ENCODE data around the gene DLX3.
A peak's percentile ranks its signal among the peaks of the same experiment; 100 is the strongest.

DLX3 gene

GRCh38 chr17:49968405-49969133 is 26.5 kb downstream of the DLX3 start:
- peak overlapping the region; percentile 76 for H3K4me3 ChIP-seq (ENCODE audit: low read depth, low read length)
- peaks cover 91% of the 10 kb centered on the region for H3K27me3 ChIP-seq (ENCODE audit: control insufficient read depth, insufficient read depth, low read length)
- H3K9me3 ChIP-seq (ENCODE audit: control insufficient read depth, insufficient read depth, low read length): no peaks in the 10 kb centered on the region
- H3K9ac ChIP-seq (ENCODE audit: low read depth, low read length): peak overlapping the region; percentile 37
- H3K36me3 ChIP-seq (ENCODE audit: control insufficient read depth, insufficient read depth, low read length): no peaks in the 10 kb centered on the region
- peaks cover 9% of the 10 kb centered on the region for H3K4me1 ChIP-seq (ENCODE audit: control insufficient read depth, insufficient read depth, low read length)

DNA sequence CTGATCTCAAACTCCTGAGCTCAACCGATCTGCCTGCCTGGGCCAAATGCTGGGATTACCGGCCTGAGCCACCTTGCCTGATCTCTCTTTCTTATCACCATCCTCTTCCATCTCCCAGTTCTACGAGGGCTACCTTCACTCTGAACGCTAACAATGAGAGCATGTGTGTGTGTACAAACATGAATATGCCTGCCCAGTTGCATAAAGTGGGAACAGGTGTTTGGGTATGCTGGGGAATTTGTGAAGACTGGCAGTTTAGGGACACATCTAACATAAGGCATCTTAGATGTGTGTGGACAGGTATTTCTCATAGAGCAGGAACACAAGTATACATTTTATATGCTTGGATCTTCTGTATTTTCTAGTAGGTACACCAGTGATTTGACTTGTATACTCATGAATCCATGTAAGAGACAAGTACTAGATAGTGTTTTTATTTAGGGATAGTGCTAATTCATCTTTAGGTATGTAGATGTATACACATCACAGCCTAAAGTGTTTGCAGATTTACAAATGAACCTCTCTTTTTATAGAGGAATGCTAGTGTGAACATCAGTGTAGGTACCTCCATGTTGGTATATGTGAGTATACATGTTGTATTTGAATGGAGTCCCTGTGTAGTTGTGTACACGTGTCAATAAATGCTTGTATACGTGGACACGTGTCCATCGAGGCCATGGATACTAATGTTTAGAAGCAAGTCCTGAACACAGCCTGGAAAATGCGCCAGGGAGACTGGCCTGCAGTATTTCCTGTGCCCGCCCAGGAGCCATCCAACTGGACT is 27.2 kb downstream of the DLX3 start:
- no peaks in the 10 kb centered on the region for H3K36me3 ChIP-seq (ENCODE audit: control insufficient read depth, insufficient read depth, low read length)
- peaks cover 91% of the 10 kb centered on the region for H3K27me3 ChIP-seq (ENCODE audit: control insufficient read depth, insufficient read depth, low read length)
- no peaks in the 10 kb centered on the region for H3K9me3 ChIP-seq (ENCODE audit: control insufficient read depth, insufficient read depth, low read length)
- peak overlapping the region; percentile 76 for H3K4me3 ChIP-seq (ENCODE audit: low read depth, low read length)
- H3K9ac ChIP-seq (ENCODE audit: low read depth, low read length): no peak overlapping the region
- peaks cover 13% of the 10 kb centered on the region for H3K4me1 ChIP-seq (ENCODE audit: control insufficient read depth, insufficient read depth, low read length)

- H3K9ac ChIP-seq (ENCODE audit: low read depth, low read length): no peak overlapping the region
- peaks cover 91% of the 10 kb centered on the region for H3K27me3 ChIP-seq (ENCODE audit: control insufficient read depth, insufficient read depth, low read length)
- no peaks in the 10 kb centered on the region for H3K9me3 ChIP-seq (ENCODE audit: control insufficient read depth, insufficient read depth, low read length)
- no peaks in the 10 kb centered on the region for H3K36me3 ChIP-seq (ENCODE audit: control insufficient read depth, insufficient read depth, low read length)
- peak overlapping the region; percentile 22 for H3K4me3 ChIP-seq (ENCODE audit: low read depth, low read length)
- H3K4me1 ChIP-seq (ENCODE audit: control insufficient read depth, insufficient read depth, low read length): peaks cover 17% of the 10 kb centered on the region
These were observed 27.8 kb downstream of the DLX3 start for GRCh38 chr17:49967205-49967604.

DNA sequence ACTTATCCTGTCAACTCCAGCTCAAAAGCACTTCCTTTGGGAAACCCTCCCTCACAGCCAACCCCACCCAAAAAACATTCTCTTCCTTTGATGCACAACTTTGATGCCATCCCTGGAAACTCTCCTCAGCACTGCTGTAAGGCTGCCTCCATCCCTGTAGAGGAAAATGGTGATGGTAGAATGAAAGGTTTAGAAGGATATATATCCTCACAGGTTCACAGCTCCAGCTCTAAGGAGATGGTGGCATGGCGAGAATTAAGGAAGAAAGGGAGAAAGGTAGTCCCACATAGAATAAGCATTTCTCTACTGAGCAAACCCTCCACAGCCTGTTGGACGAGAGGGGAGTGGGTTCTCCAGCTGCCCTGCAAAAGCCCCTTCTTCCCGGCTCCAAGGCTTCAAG is 28.3 kb downstream of the DLX3 start:
- no peaks in the 10 kb centered on the region for H3K9me3 ChIP-seq (ENCODE audit: control insufficient read depth, insufficient read depth, low read length)
- peak overlapping the region; percentile 22 for H3K4me3 ChIP-seq (ENCODE audit: low read depth, low read length)
- no peaks in the 10 kb centered on the region for H3K36me3 ChIP-seq (ENCODE audit: control insufficient read depth, insufficient read depth, low read length)
- H3K27me3 ChIP-seq (ENCODE audit: control insufficient read depth, insufficient read depth, low read length): peaks cover 91% of the 10 kb centered on the region
- peaks cover 17% of the 10 kb centered on the region for H3K4me1 ChIP-seq (ENCODE audit: control insufficient read depth, insufficient read depth, low read length)
- no peak overlapping the region for H3K9ac ChIP-seq (ENCODE audit: low read depth, low read length)

- Histone ChIP-seq H3K4me3 (ENCODE audit: low read depth, low read length) (peak overlapping the region; percentile 58), H3K9ac (ENCODE audit: low read depth, low read length) (no peak overlapping the region), H3K36me3 (ENCODE audit: control insufficient read depth, insufficient read depth, low read length) (no peaks in the 10 kb centered on the region), H3K9me3 (ENCODE audit: control insufficient read depth, insufficient read depth, low read length) (no peaks in the 10 kb centered on the region), H3K4me1 (ENCODE audit: control insufficient read depth, insufficient read depth, low read length) (peaks cover 17% of the 10 kb centered on the region), H3K27me3 (ENCODE audit: control insufficient read depth, insufficient read depth, low read length) (peaks cover 88% of the 10 kb centered on the region)
These were observed 29.5 kb downstream of the DLX3 start for GRCh38 chr17:49965524-49965909.

DNA sequence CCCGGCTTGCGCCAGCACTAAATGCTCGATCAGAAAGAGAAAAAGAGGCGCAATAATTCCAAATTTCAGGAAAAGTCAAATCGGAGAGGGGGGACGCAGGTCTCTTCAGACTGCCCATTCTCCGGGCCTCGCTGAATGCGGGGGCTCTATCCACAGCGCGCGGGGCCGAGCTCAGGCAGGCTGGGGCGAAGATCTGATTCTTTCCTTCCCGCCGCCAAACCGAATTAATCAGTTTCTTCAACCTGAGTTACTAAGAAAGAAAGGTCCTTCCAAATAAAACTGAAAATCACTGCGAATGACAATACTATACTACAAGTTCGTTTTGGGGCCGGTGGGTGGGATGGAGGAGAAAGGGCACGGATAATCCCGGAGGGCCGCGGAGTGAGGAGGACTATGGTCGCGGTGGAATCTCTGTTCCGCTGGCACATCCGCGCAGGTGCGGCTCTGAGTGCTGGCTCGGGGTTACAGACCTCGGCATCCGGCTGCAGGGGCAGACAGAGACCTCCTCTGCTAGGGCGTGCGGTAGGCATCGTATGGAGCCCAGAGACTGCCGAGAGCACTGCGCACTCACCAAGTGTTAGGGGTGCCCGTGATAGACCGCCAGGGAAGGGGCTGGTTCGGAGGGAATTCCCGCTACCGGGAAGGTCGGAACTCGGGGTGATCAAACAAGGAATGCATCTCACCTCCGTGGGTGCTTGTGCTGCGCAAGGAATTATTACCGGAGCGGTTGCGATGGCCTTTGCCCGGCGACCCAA is 30.1 kb downstream of the DLX3 start:
- H3K4me1 ChIP-seq (ENCODE audit: control insufficient read depth, insufficient read depth, low read length): peaks cover 17% of the 10 kb centered on the region
- no peak overlapping the region for H3K9ac ChIP-seq (ENCODE audit: low read depth, low read length)
- peaks cover 82% of the 10 kb centered on the region for H3K27me3 ChIP-seq (ENCODE audit: control insufficient read depth, insufficient read depth, low read length)
- H3K9me3 ChIP-seq (ENCODE audit: control insufficient read depth, insufficient read depth, low read length): no peaks in the 10 kb centered on the region
- H3K4me3 ChIP-seq (ENCODE audit: low read depth, low read length): peak overlapping the region; percentile 58
- no peaks in the 10 kb centered on the region for H3K36me3 ChIP-seq (ENCODE audit: control insufficient read depth, insufficient read depth, low read length)

DNA sequence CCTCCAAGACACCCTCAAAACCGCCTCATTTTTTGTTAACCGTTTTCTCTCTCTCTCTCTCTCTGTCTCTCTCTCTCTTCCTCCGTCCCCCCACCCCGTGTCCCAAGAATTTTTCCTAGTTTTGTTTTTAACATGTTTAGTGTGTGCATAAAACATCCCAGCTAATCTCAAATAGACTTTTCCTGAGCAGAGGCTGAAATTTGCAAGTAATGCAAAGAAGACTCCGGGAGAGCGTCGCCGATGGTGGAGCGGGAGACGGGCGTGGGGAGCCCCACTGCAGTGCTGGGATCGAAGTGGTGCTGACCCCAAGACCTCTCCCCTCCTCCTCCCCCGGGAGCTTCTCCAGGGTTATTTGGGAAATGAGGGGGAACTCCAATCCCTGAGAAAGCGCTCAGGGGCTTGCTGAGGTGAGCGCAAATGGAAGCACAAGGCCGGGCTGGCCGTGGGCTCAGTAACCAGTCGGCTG is 30.7 kb downstream of the DLX3 start:
- Histone ChIP-seq H3K27me3 (ENCODE audit: control insufficient read depth, insufficient read depth, low read length) (peaks cover 81% of the 10 kb centered on the region), H3K9ac (ENCODE audit: low read depth, low read length) (no peak overlapping the region), H3K9me3 (ENCODE audit: control insufficient read depth, insufficient read depth, low read length) (no peaks in the 10 kb centered on the region), H3K4me1 (ENCODE audit: control insufficient read depth, insufficient read depth, low read length) (peaks cover 16% of the 10 kb centered on the region), H3K36me3 (ENCODE audit: control insufficient read depth, insufficient read depth, low read length) (no peaks in the 10 kb centered on the region), H3K4me3 (ENCODE audit: low read depth, low read length) (peak overlapping the region; percentile 58)

GRCh38 chr17:49963626-49964302 is 31.3 kb downstream of the DLX3 start:
- Histone ChIP-seq H3K9me3 (ENCODE audit: control insufficient read depth, insufficient read depth, low read length) (no peaks in the 10 kb centered on the region), H3K36me3 (ENCODE audit: control insufficient read depth, insufficient read depth, low read length) (no peaks in the 10 kb centered on the region), H3K27me3 (ENCODE audit: control insufficient read depth, insufficient read depth, low read length) (peaks cover 82% of the 10 kb centered on the region), H3K4me3 (ENCODE audit: low read depth, low read length) (peak overlapping the region; percentile 58), H3K9ac (ENCODE audit: low read depth, low read length) (no peak overlapping the region), H3K4me1 (ENCODE audit: control insufficient read depth, insufficient read depth, low read length) (peaks cover 18% of the 10 kb centered on the region)

- H3K27me3 ChIP-seq (ENCODE audit: control insufficient read depth, insufficient read depth, low read length): peaks cover 80% of the 10 kb centered on the region
- H3K36me3 ChIP-seq (ENCODE audit: control insufficient read depth, insufficient read depth, low read length): no peaks in the 10 kb centered on the region
- no peak overlapping the region for H3K9ac ChIP-seq (ENCODE audit: low read depth, low read length)
- H3K4me3 ChIP-seq (ENCODE audit: low read depth, low read length): peak overlapping the region; percentile 58
- H3K9me3 ChIP-seq (ENCODE audit: control insufficient read depth, insufficient read depth, low read length): no peaks in the 10 kb centered on the region
- peaks cover 18% of the 10 kb centered on the region for H3K4me1 ChIP-seq (ENCODE audit: control insufficient read depth, insufficient read depth, low read length)
These were observed 31.8 kb downstream of the DLX3 start for GRCh38 chr17:49963309-49963625.

- Histone ChIP-seq H3K9me3 (ENCODE audit: control insufficient read depth, insufficient read depth, low read length) (no peaks in the 10 kb centered on the region), H3K4me3 (ENCODE audit: low read depth, low read length) (peak overlapping the region; percentile 58), H3K27me3 (ENCODE audit: control insufficient read depth, insufficient read depth, low read length) (peaks cover 75% of the 10 kb centered on the region)
These were observed 32.3 kb downstream of the DLX3 start for GRCh38 chr17:49962599-49963308.

More at GRCh38 chr17:49962599-49963308, 32.3 kb downstream of the DLX3 start:
- Histone ChIP-seq H3K36me3 (ENCODE audit: control insufficient read depth, insufficient read depth, low read length) (no peaks in the 10 kb centered on the region), H3K4me1 (ENCODE audit: control insufficient read depth, insufficient read depth, low read length) (peaks cover 14% of the 10 kb centered on the region), H3K9ac (ENCODE audit: low read depth, low read length) (no peak overlapping the region)

Measured in iPS-15b (cell line).